ENCODE results near the gene KCNC3. TPM values are rescaled to one million over a fixed set of nuclear protein-coding genes. Genes with fewer than 3 reads are reported as not detected.

The KCNC3 gene
- total and polyA plus RNA-seq, 12 donors: 0.88 to 4.0 (median 2.3) TPM

DNA sequence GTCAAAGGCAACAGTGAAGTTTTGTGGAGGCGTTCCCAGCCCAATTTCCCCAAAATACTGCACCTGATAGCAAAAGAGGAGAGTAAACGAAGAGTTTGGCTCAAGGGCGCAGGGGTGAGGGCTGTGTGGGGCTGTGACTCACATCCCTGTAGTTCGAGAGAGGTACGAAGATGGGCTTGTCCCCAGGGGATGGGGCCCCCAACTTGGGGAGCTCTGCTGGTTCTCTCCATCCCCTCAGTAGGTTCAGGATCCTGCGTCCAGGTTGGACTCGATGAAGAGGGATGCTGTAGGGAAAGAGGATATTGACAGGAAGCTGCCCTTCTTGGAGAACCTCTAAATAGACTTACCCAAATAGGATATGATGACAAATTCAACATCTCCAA lies 32.8 kb upstream of the KCNC3 start:
- intact Hi-C loops (cut with DNase I): loop anchor here in 2 of 10 donors (5.0 to 10.0 kb wide), 2 partner anchors 420 to 423 kb away; no protein-coding TSS in a partner anchor
- no peaks in the 10 kb centered on the region for H3K27me3 ChIP-seq
- H3K4me3 ChIP-seq: no peak overlapping the region
- H3K27ac ChIP-seq: no peak overlapping the region
- 80 to 88% methylated on average over 7 of the region's 7 CpGs for WGBS, 2 donors
- TF ChIP-seq, protein P1, sequence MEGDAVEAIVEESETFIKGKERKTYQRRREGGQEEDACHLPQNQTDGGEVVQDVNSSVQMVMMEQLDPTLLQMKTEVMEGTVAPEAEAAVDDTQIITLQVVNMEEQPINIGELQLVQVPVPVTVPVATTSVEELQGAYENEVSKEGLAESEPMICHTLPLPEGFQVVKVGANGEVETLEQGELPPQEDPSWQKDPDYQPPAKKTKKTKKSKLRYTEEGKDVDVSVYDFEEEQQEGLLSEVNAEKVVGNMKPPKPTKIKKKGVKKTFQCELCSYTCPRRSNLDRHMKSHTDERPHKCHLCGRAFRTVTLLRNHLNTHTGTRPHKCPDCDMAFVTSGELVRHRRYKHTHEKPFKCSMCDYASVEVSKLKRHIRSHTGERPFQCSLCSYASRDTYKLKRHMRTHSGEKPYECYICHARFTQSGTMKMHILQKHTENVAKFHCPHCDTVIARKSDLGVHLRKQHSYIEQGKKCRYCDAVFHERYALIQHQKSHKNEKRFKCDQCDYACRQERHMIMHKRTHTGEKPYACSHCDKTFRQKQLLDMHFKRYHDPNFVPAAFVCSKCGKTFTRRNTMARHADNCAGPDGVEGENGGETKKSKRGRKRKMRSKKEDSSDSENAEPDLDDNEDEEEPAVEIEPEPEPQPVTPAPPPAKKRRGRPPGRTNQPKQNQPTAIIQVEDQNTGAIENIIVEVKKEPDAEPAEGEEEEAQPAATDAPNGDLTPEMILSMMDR (IDR thresholded peaks at IDR 0.05): no peak
- H3K4me1 ChIP-seq: peaks cover 0 to 16% (median 8%) of the 10 kb centered on the region in 9 donors
- no peaks in the 10 kb centered on the region for H3K9me3 ChIP-seq
- no peak for DNase-seq
- H3K36me3 ChIP-seq: no peaks in the 10 kb centered on the region
- ATAC-seq: no peak

DNA sequence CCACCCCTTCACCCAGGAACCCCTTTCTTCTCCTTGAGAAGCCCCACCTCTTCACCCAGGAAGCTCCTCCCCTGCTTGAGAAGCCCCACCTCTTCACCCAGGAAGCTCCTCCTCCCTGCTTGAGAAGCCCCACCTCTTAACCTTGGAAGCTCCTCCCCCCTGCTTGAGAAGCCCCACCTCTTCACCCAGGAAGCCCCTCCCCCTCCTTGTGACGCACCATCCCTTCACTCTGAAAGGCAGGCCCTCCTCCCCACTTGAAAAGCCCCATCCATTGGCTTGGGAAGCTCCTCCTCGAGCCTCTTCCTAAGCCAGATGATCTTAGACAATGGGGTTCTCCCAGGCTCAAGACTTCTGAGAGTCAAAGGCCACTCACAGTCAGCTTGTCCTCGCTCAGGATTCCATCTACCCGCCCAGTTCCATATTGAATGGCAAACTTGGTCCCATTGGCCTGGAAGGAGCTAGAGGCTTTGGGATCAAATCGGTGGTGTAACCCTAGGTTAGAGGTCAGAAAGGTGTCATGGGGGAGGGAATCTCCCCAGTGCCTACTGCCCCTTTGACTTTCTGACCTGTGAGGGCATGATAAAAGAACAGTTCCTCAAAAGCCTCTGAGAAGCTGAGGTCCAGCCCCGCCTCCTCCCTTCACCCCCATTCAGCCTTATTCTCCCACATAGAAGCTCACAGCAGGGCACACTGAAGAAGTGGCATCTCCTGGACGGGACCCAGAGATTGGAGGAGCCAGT lies 32.3 kb upstream of the KCNC3 start:
- 89 to 91% methylated on average over 6 to 7 of the region's 7 CpGs for WGBS, 2 donors
- no peak for DNase-seq
- H3K27me3 ChIP-seq: no peaks in the 10 kb centered on the region
- ATAC-seq: no peak
- no peak overlapping the region for H3K4me3 ChIP-seq
- peaks cover 0 to 16% (median 8%) of the 10 kb centered on the region in 9 donors for H3K4me1 ChIP-seq
- TF ChIP-seq, protein P1 (IDR thresholded peaks at IDR 0.05): no peak
- H3K9me3 ChIP-seq: no peaks in the 10 kb centered on the region
- no peaks in the 10 kb centered on the region for H3K36me3 ChIP-seq
- intact Hi-C loops (cut with DNase I): loop anchor here in 2 of 10 donors (5.0 to 10.0 kb wide), 2 partner anchors 421 to 423 kb away; no protein-coding TSS in a partner anchor
- H3K27ac ChIP-seq: no peak overlapping the region

DNA sequence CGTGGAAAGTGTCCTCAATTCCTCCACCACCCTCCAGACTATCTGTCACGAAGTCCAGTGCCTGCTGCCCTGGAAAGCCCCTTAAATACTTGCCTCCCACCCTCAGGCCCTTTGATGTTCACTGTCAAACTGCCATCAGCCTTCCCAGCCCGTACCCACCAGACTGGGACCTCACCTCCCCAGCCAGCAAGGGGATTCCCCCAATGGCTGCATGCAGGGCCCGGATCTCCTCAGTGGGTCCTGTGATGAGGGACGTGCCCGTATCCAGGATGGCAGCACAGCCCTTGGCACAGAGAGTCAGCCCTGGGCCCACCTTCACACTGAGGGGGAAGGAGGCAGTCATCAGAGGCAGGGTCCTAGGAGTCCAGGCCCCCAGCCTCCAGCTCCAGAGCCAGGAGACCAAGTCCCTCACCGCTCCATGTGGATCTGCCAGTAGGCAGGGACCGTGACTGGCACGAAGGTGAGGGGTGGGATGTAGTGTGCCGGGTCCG lies 30.2 kb upstream of the KCNC3 start:
- H3K4me1 ChIP-seq: peaks cover 0 to 16% (median 8%) of the 10 kb centered on the region in 9 donors
- H3K27ac ChIP-seq: no peak overlapping the region
- no peaks in the 10 kb centered on the region for H3K36me3 ChIP-seq
- intact Hi-C loops (cut with DNase I): loop anchor here in 6 of 10 donors (5.0 kb wide), 4 partner anchors 58 to 563 kb away; partner anchors contain the start of gene SPIB (in 2 of the 6)
- H3K4me3 ChIP-seq: no peak overlapping the region
- TF ChIP-seq, protein P1 (IDR thresholded peaks at IDR 0.05): no peak
- DNase-seq (no peak), ATAC-seq (peak in 1 of 8 donors; percentile 8)
- H3K9me3 ChIP-seq: no peaks in the 10 kb centered on the region
- H3K27me3 ChIP-seq: no peaks in the 10 kb centered on the region
- 93 to 96% methylated on average over 11 of the region's 11 CpGs for WGBS, 2 donors

DNA sequence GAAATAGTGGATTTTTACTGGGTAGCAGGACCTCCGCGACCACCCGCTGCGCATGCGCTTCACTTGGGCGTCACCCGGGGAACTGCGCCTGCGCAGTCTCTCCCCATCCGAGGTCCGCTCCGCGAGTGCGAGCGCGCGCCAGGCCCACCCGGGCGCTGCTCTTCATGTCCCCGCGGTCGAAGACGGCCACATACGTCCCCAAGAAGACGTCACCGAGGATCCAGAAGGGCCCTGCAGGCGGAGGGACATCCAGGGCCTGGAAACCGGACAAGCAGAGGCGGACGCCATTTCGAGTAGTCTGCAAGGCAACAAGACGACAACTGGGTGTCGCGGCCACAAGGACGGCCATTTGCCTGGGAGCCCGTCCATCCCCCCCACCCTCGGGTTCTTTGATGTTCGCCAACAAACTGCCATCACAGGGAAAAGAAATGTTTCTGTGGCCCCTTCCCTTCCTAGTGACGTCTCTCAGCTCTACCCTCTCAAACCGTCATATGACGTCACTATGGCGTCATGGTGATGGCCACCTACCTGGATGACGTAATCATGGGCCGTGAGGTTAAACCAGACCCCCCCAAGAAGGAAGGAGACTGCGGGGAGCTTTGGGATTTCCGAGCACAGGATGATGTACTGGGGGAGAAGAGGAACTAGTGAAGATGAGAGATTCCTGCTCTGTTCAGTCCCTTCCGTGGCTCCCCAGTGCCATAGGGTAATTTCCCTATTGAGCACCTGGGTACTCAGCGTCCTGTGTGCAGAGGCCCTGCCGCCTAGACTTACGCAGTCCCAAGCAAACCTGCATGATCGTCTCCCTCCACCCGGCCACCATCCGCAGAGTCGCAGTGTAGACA lies 29.5 kb upstream of the KCNC3 start:
- TF ChIP-seq, protein P1 (IDR thresholded peaks at IDR 0.05): no peak
- peak; percentile 69 to 81 (median 74) for ATAC-seq
- Histone ChIP-seq H3K27ac (peak overlapping the region in 9 of 10 donors; percentile 43 to 88 (median 84)), H3K9me3 (no peaks in the 10 kb centered on the region), H3K4me3 (peak overlapping the region in 9 of 10 donors; percentile 35 to 67 (median 59)), H3K4me1 (peaks cover 0 to 16% (median 8%) of the 10 kb centered on the region in 9 donors), H3K27me3 (no peaks in the 10 kb centered on the region), H3K36me3 (no peaks in the 10 kb centered on the region)
- WGBS, 2 donors: 28 to 37% methylated on average over 54 of the region's 54 CpGs
- intact Hi-C loops (cut with DNase I): loop anchor here in 6 of 10 donors (5.0 kb wide), 4 partner anchors 59 to 564 kb away; partner anchors contain the start of gene SPIB (in 2 of the 6)
- peak; percentile 55 to 86 for DNase-seq

Data from heart right ventricle (tissue), 16 donors.